Endothelial cell of umbilical vein (primary cell): ENCODE results near the gene ASB7.

Experiments used
- EZH2 ChIP-seq: IDR thresholded peaks from 2 replicates; pipeline ENCODE4 v1.6.1; 2012; ENCODE audit warnings: borderline replicate concordance, low read depth, mild to moderate bottlenecking, moderate library complexity, low read length, inconsistent platforms; ENCODE audit not compliant: severe bottlenecking
- FOS ChIP-seq: IDR thresholded peaks from 2 replicates; pipeline ENCODE4 v1.6.1; 2011; ENCODE audit warnings: mild to moderate bottlenecking, low read length, moderate library complexity, borderline replicate concordance; ENCODE audit not compliant: insufficient read depth
- MAX ChIP-seq: IDR thresholded peaks from 2 replicates; pipeline ENCODE4 v1.6.1; 2011; ENCODE audit not compliant: insufficient read depth, insufficient read length
- POLR2A ChIP-seq: IDR thresholded peaks from 2 replicates; pipeline ENCODE4 v1.6.1; 2012; ENCODE audit warnings: low read depth, mild to moderate bottlenecking, control low read depth, low read length
- POLR2AphosphoS5 ChIP-seq: IDR thresholded peaks from 2 replicates; pipeline ENCODE4 v1.6.1; 2012; ENCODE audit warnings: low read depth, mild to moderate bottlenecking, control low read depth, low read length, moderate library complexity; ENCODE audit not compliant: insufficient read depth
- TF ChIP-seq, protein P1 (sequence below), 2 donors: IDR thresholded peaks; 1 replicate in 1 of 2; 2 replicates in 1 of 2; pipeline ENCODE4 v1.5.1; 2011; ENCODE audit warnings: low read length in 2 of 2, mild to moderate bottlenecking in 2 of 2, moderate library complexity in 2 of 2, control low read depth in 1 of 2, inconsistent platforms in 1 of 2, low read depth in 1 of 2; ENCODE audit not compliant: insufficient read depth in 1 of 2; ENCODE audit errors: extremely low read depth in 1 of 2

DNA sequence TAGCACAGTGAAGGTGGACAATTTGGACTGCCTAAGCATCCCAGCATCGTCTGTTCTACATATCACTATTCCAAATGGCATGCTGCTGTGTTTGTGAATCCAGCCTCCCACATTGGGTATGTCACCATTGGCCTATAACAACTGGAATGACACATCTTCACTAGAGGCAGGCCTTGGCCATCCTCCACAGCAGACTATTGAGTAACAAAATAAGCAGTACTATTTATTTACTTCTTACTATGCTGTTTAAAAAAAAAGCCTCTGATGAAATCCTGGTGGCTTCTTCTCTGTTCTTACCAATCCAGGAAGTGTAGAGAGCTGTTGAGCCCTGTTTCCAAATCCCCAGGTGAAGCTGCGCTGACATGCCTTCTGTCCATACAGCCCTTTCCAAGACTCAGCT, 43.1 kb upstream of the ASB7 start:
- TF ChIP-seq, protein P1, sequence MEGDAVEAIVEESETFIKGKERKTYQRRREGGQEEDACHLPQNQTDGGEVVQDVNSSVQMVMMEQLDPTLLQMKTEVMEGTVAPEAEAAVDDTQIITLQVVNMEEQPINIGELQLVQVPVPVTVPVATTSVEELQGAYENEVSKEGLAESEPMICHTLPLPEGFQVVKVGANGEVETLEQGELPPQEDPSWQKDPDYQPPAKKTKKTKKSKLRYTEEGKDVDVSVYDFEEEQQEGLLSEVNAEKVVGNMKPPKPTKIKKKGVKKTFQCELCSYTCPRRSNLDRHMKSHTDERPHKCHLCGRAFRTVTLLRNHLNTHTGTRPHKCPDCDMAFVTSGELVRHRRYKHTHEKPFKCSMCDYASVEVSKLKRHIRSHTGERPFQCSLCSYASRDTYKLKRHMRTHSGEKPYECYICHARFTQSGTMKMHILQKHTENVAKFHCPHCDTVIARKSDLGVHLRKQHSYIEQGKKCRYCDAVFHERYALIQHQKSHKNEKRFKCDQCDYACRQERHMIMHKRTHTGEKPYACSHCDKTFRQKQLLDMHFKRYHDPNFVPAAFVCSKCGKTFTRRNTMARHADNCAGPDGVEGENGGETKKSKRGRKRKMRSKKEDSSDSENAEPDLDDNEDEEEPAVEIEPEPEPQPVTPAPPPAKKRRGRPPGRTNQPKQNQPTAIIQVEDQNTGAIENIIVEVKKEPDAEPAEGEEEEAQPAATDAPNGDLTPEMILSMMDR (IDR thresholded peaks at IDR 0.05; ENCODE audit: extremely low read depth in 1 of 2, insufficient read depth in 1 of 2, low read depth in 1 of 2, low read length in 2 of 2): no peak
- TF ChIP-seq FOS: no peak
- TF ChIP-seq MAX: no peak
- no peak for TF ChIP-seq EZH2
- TF ChIP-seq POLR2A: no peak
- no peak for TF ChIP-seq POLR2AphosphoS5
